Urinary bladder (tissue), 4 donors: ENCODE data around the gene IGSF23. TPM values are rescaled to one million over a fixed set of nuclear protein-coding genes. Genes with fewer than 3 reads are reported as not detected.
"Not testable (repeated sequence)": the region's sequence is repeated elsewhere in the genome, so short reads cannot be mapped to it uniquely, and the experiment has no call there.

Source experiments
- DNase-seq: peaks from one replicate; pipeline ENCODE4 v3.0.0-alpha.2; 2015; ENCODE audit errors: extremely low spot score
- H3K27ac ChIP-seq: one replicate; pipeline ENCODE4 v1.5.1; 2013; ENCODE audit warnings: low read depth, mild to moderate bottlenecking, moderate library complexity
- H3K36me3 ChIP-seq: one replicate; pipeline ENCODE4 v1.6.1; 2013; ENCODE audit warnings: mild to moderate bottlenecking, moderate library complexity; ENCODE audit not compliant: insufficient read depth
- H3K4me1 ChIP-seq: one replicate; pipeline ENCODE4 v1.6.1; 2013; ENCODE audit warnings: mild to moderate bottlenecking, moderate library complexity; ENCODE audit not compliant: insufficient read depth
- H3K4me3 ChIP-seq: one replicate; pipeline ENCODE4 v1.5.1; 2013; ENCODE audit warnings: low read depth, low read length
- WGBS: extraction: QIAGEN DNeasy Blood & Tissue Kit; methylation state at CpG from one replicate; pipeline ENCODE4 v1.1.7; 2013; 5-methylcytosine and 5-hydroxymethylcytosine counted together
- polyA plus RNA-seq: library from polyadenylated mRNA; stranded (reverse); fragments of 200-250 nt; gene quantifications from one replicate; pipeline ENCODE4 v1.2.3, GENCODE V29; 2013
- total RNA-seq: library from RNA; depleted of rRNA; stranded (reverse); fragments of >200 nt; gene quantifications from one replicate; pipeline ENCODE4 v1.2.3, GENCODE V29; 2014
- donor health status: healthy with polysubstance abuse.
- donor health status: healthy.

IGSF23 gene
- total and polyA plus RNA-seq, 2 donors: not detected

- H3K4me3 ChIP-seq: no peak overlapping the region
- H3K27ac ChIP-seq: no peak overlapping the region
- no peak for DNase-seq
- no peaks in the 10 kb centered on the region for H3K4me1 ChIP-seq
- 90% methylated on average over 3 of the region's 3 CpGs for WGBS
- H3K36me3 ChIP-seq: no peaks in the 10 kb centered on the region
These were observed 15.4 kb downstream of the IGSF23 start for GRCh38 chr19:44628793-44629192.

- not testable (repeated sequence) for DNase-seq, H3K27ac ChIP-seq, H3K4me1 ChIP-seq, H3K4me3 ChIP-seq, H3K36me3 ChIP-seq
- 89% methylated on average over 8 of the region's 8 CpGs for WGBS
These were observed 18.2 kb downstream of the IGSF23 start for GRCh38 chr19:44631611-44632010.

GRCh38 chr19:44634058-44634457 is 20.7 kb downstream of the IGSF23 start:
- H3K4me1 ChIP-seq, H3K36me3 ChIP-seq, H3K4me3 ChIP-seq, DNase-seq, H3K27ac ChIP-seq: not testable (repeated sequence)
- WGBS: 18% methylated on average over 5 of the region's 5 CpGs

GRCh38 chr19:44634785-44635184 is 21.4 kb downstream of the IGSF23 start:
- Histone ChIP-seq H3K4me3 (no peak overlapping the region), H3K4me1 (no peaks in the 10 kb centered on the region), H3K36me3 (no peaks in the 10 kb centered on the region), H3K27ac (no peak overlapping the region)
- 96% methylated on average over 2 of the region's 2 CpGs for WGBS
- no peak for DNase-seq

- 80% methylated on average over 3 of the region's 3 CpGs for WGBS
- H3K27ac ChIP-seq: no peak overlapping the region
- H3K36me3 ChIP-seq: no peaks in the 10 kb centered on the region
- no peaks in the 10 kb centered on the region for H3K4me1 ChIP-seq
- no peak overlapping the region for H3K4me3 ChIP-seq
- no peak for DNase-seq
These were observed 22.4 kb downstream of the IGSF23 start for GRCh38 chr19:44635581-44636438.

- Histone ChIP-seq H3K4me3 (no peak overlapping the region), H3K36me3 (no peaks in the 10 kb centered on the region), H3K4me1 (no peaks in the 10 kb centered on the region), H3K27ac (no peak overlapping the region)
- no peak for DNase-seq
- 84% methylated on average over 11 of the region's 11 CpGs for WGBS
These were observed 23.4 kb downstream of the IGSF23 start for GRCh38 chr19:44636439-44637389.

- DNase-seq: no peak
These were observed 24.0 kb downstream of the IGSF23 start for GRCh38 chr19:44637390-44637764.

GRCh38 chr19:44640518-44640917 is 27.2 kb downstream of the IGSF23 start:
- 76% methylated on average over 3 of the region's 3 CpGs for WGBS
- no peak overlapping the region for H3K4me3 ChIP-seq
- no peak for DNase-seq
- no peaks in the 10 kb centered on the region for H3K4me1 ChIP-seq
- H3K27ac ChIP-seq: no peak overlapping the region
- no peaks in the 10 kb centered on the region for H3K36me3 ChIP-seq

More at GRCh38 chr19:44637390-44637764, 24.0 kb downstream of the IGSF23 start:
- no peak overlapping the region for H3K27ac ChIP-seq
- H3K36me3 ChIP-seq: no peaks in the 10 kb centered on the region
- 92% methylated on average over 5 of the region's 5 CpGs for WGBS
- no peaks in the 10 kb centered on the region for H3K4me1 ChIP-seq
- no peak overlapping the region for H3K4me3 ChIP-seq

- Histone ChIP-seq H3K4me3 (no peak overlapping the region), H3K36me3 (no peaks in the 10 kb centered on the region), H3K27ac (no peak overlapping the region), H3K4me1 (no peaks in the 10 kb centered on the region)
- DNase-seq: no peak
- WGBS: 89% methylated on average over 9 of the region's 9 CpGs
These were observed 28.3 kb downstream of the IGSF23 start for GRCh38 chr19:44641501-44642265.

- H3K4me3 ChIP-seq: no peak overlapping the region
- H3K4me1 ChIP-seq: no peaks in the 10 kb centered on the region
- no peaks in the 10 kb centered on the region for H3K36me3 ChIP-seq
- DNase-seq: no peak
- no peak overlapping the region for H3K27ac ChIP-seq
- WGBS: 37% methylated on average over 1 of the region's 1 CpG
These were observed 29.0 kb downstream of the IGSF23 start for GRCh38 chr19:44642377-44642776.

- H3K36me3 ChIP-seq: no peaks in the 10 kb centered on the region
- WGBS: under 1% methylated on average over 70 of the region's 70 CpGs
- H3K27ac ChIP-seq: peak within 1 kb of the TSS; percentile 38
- DNase-seq: no peak
- H3K4me1 ChIP-seq: no peaks in the 10 kb centered on the region
- H3K4me3 ChIP-seq: peak within 1 kb of the TSS; percentile 76
These were observed 30.4 kb downstream of the IGSF23 start, which contains the start of gene PVR for GRCh38 chr19:44643605-44644401. PVR (plus strand) TSS chr19:44643910; CDS start chr19:44644097, 187 bp downstream.

GRCh38 chr19:44644402-44645016 is 31.1 kb downstream of the IGSF23 start:
- Histone ChIP-seq H3K36me3 (no peaks in the 10 kb centered on the region), H3K4me1 (no peaks in the 10 kb centered on the region), H3K4me3 (peak overlapping the region; percentile 76), H3K27ac (no peak overlapping the region)
- DNase-seq: no peak
- WGBS: 10% methylated on average over 13 of the region's 13 CpGs
